ENCODE measurements around the gene TMEM175.

DNA sequence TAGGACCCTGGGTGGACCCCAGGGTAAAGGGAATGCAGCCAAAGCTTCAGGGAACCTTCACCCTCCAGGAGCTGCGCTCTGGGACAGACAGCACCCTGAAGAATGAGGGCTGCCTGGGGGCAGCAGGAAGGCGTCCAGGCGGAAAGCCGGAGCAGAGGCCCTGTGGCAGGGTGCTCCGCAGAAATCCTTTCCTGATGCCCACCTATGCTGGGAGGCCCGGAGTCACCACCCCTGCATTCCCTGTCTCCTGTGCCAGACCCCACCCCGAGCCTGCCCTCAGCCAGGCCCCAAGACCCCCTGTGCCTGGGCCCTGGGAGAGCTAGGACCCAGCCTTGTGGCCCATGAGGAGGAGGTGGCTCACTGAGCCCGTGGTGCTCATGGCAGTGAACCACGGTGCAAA lies 42.4 kb downstream of the TMEM175 start:
- TF ChIP-seq, protein P1, sequence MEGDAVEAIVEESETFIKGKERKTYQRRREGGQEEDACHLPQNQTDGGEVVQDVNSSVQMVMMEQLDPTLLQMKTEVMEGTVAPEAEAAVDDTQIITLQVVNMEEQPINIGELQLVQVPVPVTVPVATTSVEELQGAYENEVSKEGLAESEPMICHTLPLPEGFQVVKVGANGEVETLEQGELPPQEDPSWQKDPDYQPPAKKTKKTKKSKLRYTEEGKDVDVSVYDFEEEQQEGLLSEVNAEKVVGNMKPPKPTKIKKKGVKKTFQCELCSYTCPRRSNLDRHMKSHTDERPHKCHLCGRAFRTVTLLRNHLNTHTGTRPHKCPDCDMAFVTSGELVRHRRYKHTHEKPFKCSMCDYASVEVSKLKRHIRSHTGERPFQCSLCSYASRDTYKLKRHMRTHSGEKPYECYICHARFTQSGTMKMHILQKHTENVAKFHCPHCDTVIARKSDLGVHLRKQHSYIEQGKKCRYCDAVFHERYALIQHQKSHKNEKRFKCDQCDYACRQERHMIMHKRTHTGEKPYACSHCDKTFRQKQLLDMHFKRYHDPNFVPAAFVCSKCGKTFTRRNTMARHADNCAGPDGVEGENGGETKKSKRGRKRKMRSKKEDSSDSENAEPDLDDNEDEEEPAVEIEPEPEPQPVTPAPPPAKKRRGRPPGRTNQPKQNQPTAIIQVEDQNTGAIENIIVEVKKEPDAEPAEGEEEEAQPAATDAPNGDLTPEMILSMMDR (IDR thresholded peaks at IDR 0.05) = no peak
- TF ChIP-seq ZFX (IDR thresholded peaks at IDR 0.05; ENCODE audit: borderline replicate concordance) = no peak
